H1 (cell line): ENCODE results near the gene SNTG2.

Source experiments
- CTCF ChIP-seq, 3 experiments: IDR thresholded peaks; 1 replicate in 2 of 3; 2 replicates in 1 of 3; pipeline versions ENCODE4 v1.5.1 to v1.6.1; 2011; ENCODE audit warnings: low read length in 3 of 3, mild to moderate bottlenecking in 3 of 3, inconsistent platforms in 2 of 3, low read depth in 1 of 3, moderate library complexity in 1 of 3; ENCODE audit not compliant: insufficient read depth in 1 of 3; ENCODE audit errors: control extremely low read depth in 1 of 3
- GABPA ChIP-seq: IDR thresholded peaks from 2 replicates; pipeline ENCODE4 v1.6.1; 2011; ENCODE audit warnings: mild to moderate bottlenecking, low read length, moderate library complexity, borderline replicate concordance; ENCODE audit not compliant: insufficient read depth
- POLR2A ChIP-seq, 2 experiments: IDR thresholded peaks; 1 replicate in 1 of 2; 2 replicates in 1 of 2; pipeline ENCODE4 v1.6.1; 2011; ENCODE audit warnings: low read depth in 2 of 2, low read length in 2 of 2, mild to moderate bottlenecking in 2 of 2; ENCODE audit errors: control extremely low read depth in 1 of 2
- POLR2AphosphoS5 ChIP-seq: IDR thresholded peaks from 2 replicates; pipeline ENCODE4 v1.6.1; 2011; ENCODE audit warnings: low read depth, low read length
- SIN3A ChIP-seq, 2 experiments: IDR thresholded peaks in 1 of 2; conservative IDR thresholded peaks in 1 of 2; 2 replicates each; pipeline ENCODE4 v1.6.1; 2011 to 2012; ENCODE audit warnings: low read length in 2 of 2, improper control_type of control experiment in 1 of 2, low read depth in 1 of 2, mild to moderate bottlenecking in 1 of 2
- ZNF274 ChIP-seq: IDR thresholded peaks from 2 replicates; pipeline ENCODE4 v1.7.0; 2012; ENCODE audit warnings: low read length, borderline replicate concordance; ENCODE audit errors: extremely low read depth

- no peak for TF ChIP-seq POLR2AphosphoS5
- no peak for TF ChIP-seq SIN3A (conservative IDR thresholded peaks at IDR 0.05 in 1 of 2, IDR thresholded peaks at IDR 0.05 in 1 of 2; ENCODE audit: low read depth in 1 of 2, low read length in 2 of 2)
- TF ChIP-seq POLR2A (IDR thresholded peaks at IDR 0.05; ENCODE audit: control extremely low read depth in 1 of 2, low read depth in 2 of 2, low read length in 2 of 2) = no peak
- no peak for TF ChIP-seq CTCF (IDR thresholded peaks at IDR 0.05; ENCODE audit: control extremely low read depth in 1 of 3, insufficient read depth in 1 of 3, low read depth in 1 of 3, low read length in 3 of 3)
- no peak for TF ChIP-seq ZNF274
- no peak for TF ChIP-seq GABPA
Measured at GRCh38 chr2:1156059-1156458, 205.4 kb downstream of the SNTG2 start.
